B cell (primary cell): ENCODE measurements around the gene SEPSECS. TPM values are rescaled to one million over a fixed set of nuclear protein-coding genes. Genes with fewer than 3 reads are reported as not detected.

ENCODE experiments used
- ATAC-seq: fragments of 200-7000 bp; cut with Tn5 transposase; one replicate; pipeline ENCODE4 v1.10.0; 2021; ENCODE audit warnings: low read depth, mild to moderate bottlenecking, moderate number of reproducible peaks, moderate library complexity
- CTCF ChIA-PET: fragments of 350-600 bp; sonication (Branson Sonifier 250); formaldehyde crosslinking; loops from one replicate; lab custom pipeline; 2021; ENCODE audit warnings: antibody characterized with exemption, inconsistent platforms; lab: Charles Lee
- POLR2A ChIA-PET: fragments of 350-600 bp; sonication (Branson Sonifier 250); formaldehyde crosslinking; loops from one replicate; lab custom pipeline; 2021; ENCODE audit warnings: antibody characterized with exemption; lab: Charles Lee
- DNase-seq: peaks from one replicate; pipeline ENCODE4 v3.0.0; 2013
- H2AFZ ChIP-seq: 2 replicates; pipeline ENCODE4 v1.6.1; 2012; ENCODE audit warnings: mild to moderate bottlenecking, low read depth, low read length; ENCODE audit not compliant: insufficient read depth, poor library complexity, severe bottlenecking
- H3K27ac ChIP-seq, 2 donors: 1 replicate in 1 of 2; 2 replicates in 1 of 2; pipeline ENCODE4 v1.5.1; 2012 to 2013; ENCODE audit warnings: low read length in 2 of 2, mild to moderate bottlenecking in 2 of 2, moderate library complexity in 1 of 2
- H3K27me3 ChIP-seq, 4 experiments: fragments of 200-600 bp in 1 of 4; sonication (generic) in 1 of 4; replicated peaks in 1 of 4; 1 replicate in 2 of 4; 2 replicates in 2 of 4; pipeline versions ENCODE4 v1.6.1 to v1.7.0; 2013 to 2016; ENCODE audit warnings: low read length in 3 of 4, mild to moderate bottlenecking in 2 of 4, mixed read lengths in 1 of 4, moderate library complexity in 1 of 4; ENCODE audit not compliant: insufficient read depth in 4 of 4, control insufficient read depth in 3 of 4; ENCODE audit errors: control extremely low read depth in 1 of 4
- H3K36me3 ChIP-seq, 2 experiments: replicated peaks in 1 of 2; 1 replicate in 1 of 2; 2 replicates in 1 of 2; pipeline versions ENCODE4 v1.6.1 to v1.7.1; 2013; ENCODE audit warnings: low read length in 1 of 2; ENCODE audit not compliant: insufficient read depth in 2 of 2, control insufficient read depth in 1 of 2; ENCODE audit errors: control extremely low read depth in 1 of 2, extremely low read depth in 1 of 2
- H3K4me1 ChIP-seq, 2 donors: fragments of 200-600 bp in 1 of 2; sonication (generic) in 1 of 2; 1 replicate in 1 of 2; 2 replicates in 1 of 2; pipeline versions ENCODE4 v1.5.1 to v1.6.1; 2013 to 2017; ENCODE audit warnings: low read length in 2 of 2; ENCODE audit not compliant: control insufficient read depth in 2 of 2, insufficient read depth in 2 of 2
- H3K4me2 ChIP-seq: replicated peaks from 2 replicates; pipeline ENCODE3; 2012; ENCODE audit warnings: mild to moderate bottlenecking, low read depth, low read length; ENCODE audit not compliant: poor library complexity, severe bottlenecking
- H3K4me3 ChIP-seq, 5 experiments: fragments of 200-600 bp in 1 of 5; sonication (generic) in 1 of 5; 1 replicate in 3 of 5; 2 replicates in 2 of 5; pipeline versions ENCODE4 v1.5.1 to v1.7.0; 2011 to 2016; ENCODE audit warnings: low read length in 4 of 5, mild to moderate bottlenecking in 4 of 5, low read depth in 2 of 5, control low read depth in 1 of 5, moderate library complexity in 1 of 5; ENCODE audit not compliant: insufficient read depth in 1 of 5; ENCODE audit errors: control extremely low read depth in 1 of 5, extremely low read depth in 1 of 5
- H3K79me2 ChIP-seq: fragments of 200-600 bp; sonication (generic); one replicate; pipeline ENCODE4 v1.6.0; 2016; ENCODE audit warnings: low read length; ENCODE audit not compliant: control insufficient read depth, insufficient read depth
- H3K9ac ChIP-seq: fragments of 200-600 bp; sonication (generic); 2 replicates; pipeline ENCODE4 v1.6.1; 2017; ENCODE audit warnings: mild to moderate bottlenecking, low read length, moderate library complexity
- H3K9me3 ChIP-seq, 3 donors: one replicate each; pipeline versions ENCODE4 v1.6.1 to v1.7.1; 2013; ENCODE audit warnings: low read length in 2 of 3; ENCODE audit not compliant: control insufficient read depth in 2 of 3, insufficient read depth in 1 of 3; ENCODE audit errors: control extremely low read depth in 1 of 3
- H4K20me1 ChIP-seq: 2 replicates; pipeline ENCODE4 v1.6.0; 2012; ENCODE audit warnings: mild to moderate bottlenecking, low read length; ENCODE audit not compliant: insufficient read depth, control insufficient read depth, poor library complexity, severe bottlenecking
- H3K27ac Mint-ChIP-seq: one replicate; pipeline ENCODE4 v1.8.0; 2021; ENCODE audit warnings: mixed read lengths
- H3K27me3 Mint-ChIP-seq: one replicate; pipeline ENCODE4 v1.8.0; 2021; ENCODE audit warnings: mixed read lengths
- H3K4me1 Mint-ChIP-seq: one replicate; pipeline ENCODE4 v1.8.0; 2021; ENCODE audit warnings: mixed read lengths
- H3K4me3 Mint-ChIP-seq: one replicate; pipeline ENCODE4 v1.8.0; 2021; ENCODE audit warnings: mixed read lengths
- H3K9me3 Mint-ChIP-seq: one replicate; pipeline ENCODE4 v1.8.0; 2022; ENCODE audit warnings: mixed read lengths; ENCODE audit not compliant: insufficient read depth
- EZH2 ChIP-seq: IDR thresholded peaks from 2 replicates; pipeline ENCODE4 v1.6.1; 2012; ENCODE audit warnings: borderline replicate concordance, low read depth, mild to moderate bottlenecking, moderate library complexity, low read length; ENCODE audit not compliant: insufficient read depth, poor library complexity, severe bottlenecking
- WGBS: methylation state at CpG from one replicate; pipeline ENCODE4 v1.1.5; 2013; ENCODE audit warnings: missing lambda C conversion rate; ENCODE audit not compliant: insufficient coverage; 5-methylcytosine and 5-hydroxymethylcytosine counted together
- intact Hi-C: fragments of 100-400 bp; cut with micrococcal nuclease; formaldehyde crosslinking; loops from one replicate; pipeline ENCODE4 v1.10.0; 2022
- polyA plus RNA-seq: library from polyadenylated mRNA; depleted of rRNA; stranded (reverse); fragments of >200 nt; gene quantifications from 2 replicates; pipeline ENCODE4 v1.2.3, GENCODE V29; 2012
- total RNA-seq, 2 donors: library from RNA; stranded (reverse); fragments of 120-200 nt in 1 of 2; gene quantifications; 1 replicate in 1 of 2; 2 replicates in 1 of 2; pipeline versions ENCODE4 v1.2.3 to v1.2.4, GENCODE V29; 2013 to 2022
- TF ChIP-seq, protein P1 (sequence below): fragments of 200-600 bp; IDR thresholded peaks from one replicate; pipeline ENCODE4 v1.8.0; 2022; ENCODE audit warnings: antibody characterized with exemption, mild to moderate bottlenecking

The SEPSECS gene
- total and polyA plus RNA-seq, 2 donors (not counting 1 experiment from before 2014, with no cell fraction given), result 6.2 to 17.0 TPM

DNA sequence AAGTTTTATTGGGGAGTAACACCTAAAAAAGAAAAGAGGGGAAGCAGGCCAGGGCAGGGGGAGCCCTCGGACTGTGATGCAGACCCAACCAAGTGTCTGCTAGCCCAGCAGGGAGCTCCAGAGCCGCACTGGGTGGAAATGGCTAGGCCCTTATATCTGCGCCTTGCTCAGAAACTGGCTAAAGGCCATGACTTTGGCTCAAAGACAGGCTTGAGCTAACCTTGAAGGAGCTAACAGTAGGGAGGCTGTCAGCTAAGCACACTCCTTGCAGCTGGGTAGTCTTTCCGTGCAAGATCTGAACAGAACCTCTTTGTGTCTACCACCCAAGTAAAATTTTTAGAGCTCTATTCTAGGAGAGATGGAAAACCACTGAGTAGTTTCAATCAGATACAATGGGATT lies 43.0 kb downstream of the SEPSECS start:
- CTCF ChIA-PET, result no interaction called here
- Histone ChIP-seq H3K36me3 (no peaks in the 10 kb centered on the region), H3K4me3 (no peak overlapping the region), H3K4me2 (no peak overlapping the region), H4K20me1 (no peaks in the 10 kb centered on the region), H3K9me3 (no peaks in the 10 kb centered on the region), H3K4me1 (no peaks in the 10 kb centered on the region), H2AFZ (no peak overlapping the region), H3K27me3 (no peaks in the 10 kb centered on the region), H3K9ac (no peak overlapping the region), H3K79me2 (no peaks in the 10 kb centered on the region), H3K27ac (no peak overlapping the region)
- Mint-ChIP-seq H3K27ac (no peak overlapping the region), H3K27me3 (no peaks in the 10 kb centered on the region), H3K4me1 (no peaks in the 10 kb centered on the region), H3K9me3 (no peaks in the 10 kb centered on the region), H3K4me3 (no peak overlapping the region)
- DNase-seq (no peak), ATAC-seq (no peak)
- 95% methylated on average over 3 of the region's 4 CpGs for WGBS
- intact Hi-C loops, result no loop called here
- POLR2A ChIA-PET, result no interaction called here
- TF ChIP-seq EZH2, result no peak
- TF ChIP-seq, protein P1, sequence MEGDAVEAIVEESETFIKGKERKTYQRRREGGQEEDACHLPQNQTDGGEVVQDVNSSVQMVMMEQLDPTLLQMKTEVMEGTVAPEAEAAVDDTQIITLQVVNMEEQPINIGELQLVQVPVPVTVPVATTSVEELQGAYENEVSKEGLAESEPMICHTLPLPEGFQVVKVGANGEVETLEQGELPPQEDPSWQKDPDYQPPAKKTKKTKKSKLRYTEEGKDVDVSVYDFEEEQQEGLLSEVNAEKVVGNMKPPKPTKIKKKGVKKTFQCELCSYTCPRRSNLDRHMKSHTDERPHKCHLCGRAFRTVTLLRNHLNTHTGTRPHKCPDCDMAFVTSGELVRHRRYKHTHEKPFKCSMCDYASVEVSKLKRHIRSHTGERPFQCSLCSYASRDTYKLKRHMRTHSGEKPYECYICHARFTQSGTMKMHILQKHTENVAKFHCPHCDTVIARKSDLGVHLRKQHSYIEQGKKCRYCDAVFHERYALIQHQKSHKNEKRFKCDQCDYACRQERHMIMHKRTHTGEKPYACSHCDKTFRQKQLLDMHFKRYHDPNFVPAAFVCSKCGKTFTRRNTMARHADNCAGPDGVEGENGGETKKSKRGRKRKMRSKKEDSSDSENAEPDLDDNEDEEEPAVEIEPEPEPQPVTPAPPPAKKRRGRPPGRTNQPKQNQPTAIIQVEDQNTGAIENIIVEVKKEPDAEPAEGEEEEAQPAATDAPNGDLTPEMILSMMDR, result no peak

DNA sequence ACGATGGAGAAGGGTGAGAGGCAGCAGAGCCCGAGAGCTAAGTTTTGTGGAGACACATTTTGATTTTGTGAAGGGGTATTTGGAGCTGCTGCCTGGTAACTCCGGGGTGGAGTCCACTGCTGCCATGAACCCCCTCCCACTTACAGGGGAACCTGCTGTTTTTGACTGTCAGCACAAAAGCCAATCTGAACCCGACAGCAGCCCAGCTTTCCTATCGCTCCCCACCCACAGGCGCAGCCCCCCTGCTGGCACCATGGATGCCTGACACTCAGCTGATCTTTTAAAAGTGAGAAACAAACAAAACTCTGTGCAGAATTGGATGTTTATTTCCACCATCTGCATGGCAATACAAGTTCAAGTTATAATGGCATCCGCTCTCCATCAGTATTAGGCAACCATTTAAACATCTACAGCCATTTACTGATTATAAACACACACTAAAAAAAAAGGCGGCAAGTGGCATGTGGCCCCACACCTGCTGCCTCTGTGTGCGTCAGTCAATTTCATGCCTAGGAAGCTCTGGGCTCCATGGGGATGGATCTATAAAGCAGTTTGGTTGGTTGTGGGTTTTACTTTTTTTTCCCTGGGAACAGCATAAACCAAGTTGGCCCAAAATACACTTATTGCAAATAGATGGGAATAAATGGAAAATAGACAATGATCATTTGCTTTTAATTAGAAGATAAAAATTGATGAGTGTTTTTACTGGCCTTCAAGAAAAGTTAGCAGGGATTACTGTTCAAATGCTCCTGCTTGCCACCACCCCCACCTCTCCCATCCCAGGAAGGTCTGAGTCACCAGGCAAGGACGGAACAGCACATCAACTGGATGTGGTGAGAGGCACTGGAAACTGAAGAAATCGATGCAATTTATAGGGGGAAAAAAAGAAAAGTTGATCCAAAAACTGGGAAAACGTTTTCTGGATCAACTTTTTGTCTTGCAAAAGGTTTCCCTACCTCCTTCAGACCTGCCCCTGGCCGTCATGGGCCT lies 46.0 kb downstream of the SEPSECS start:
- no peak for ATAC-seq
- Histone ChIP-seq H4K20me1 (no peaks in the 10 kb centered on the region), H3K4me3 (no peak overlapping the region), H3K27me3 (no peaks in the 10 kb centered on the region), H3K79me2 (no peaks in the 10 kb centered on the region), H3K27ac (no peak overlapping the region), H3K36me3 (no peaks in the 10 kb centered on the region), H3K4me2 (no peak overlapping the region), H3K4me1 (no peaks in the 10 kb centered on the region), H2AFZ (no peak overlapping the region), H3K9ac (no peak overlapping the region), H3K9me3 (no peaks in the 10 kb centered on the region)
- intact Hi-C loops, result no loop called here
- no peak for DNase-seq
- 89% methylated on average over 4 of the region's 13 CpGs for WGBS
- Mint-ChIP-seq H3K4me1 (no peaks in the 10 kb centered on the region), H3K9me3 (no peaks in the 10 kb centered on the region), H3K27ac (no peak overlapping the region), H3K4me3 (no peak overlapping the region), H3K27me3 (no peaks in the 10 kb centered on the region)
- ChIA-PET CTCF (no interaction called here), POLR2A (no interaction called here)
- TF ChIP-seq EZH2, result no peak
- TF ChIP-seq, protein P1, result no peak
